ENCODE data around the gene PDE10A. TPM values are rescaled to one million over a fixed set of nuclear protein-coding genes. Genes with fewer than 3 reads are reported as not detected.

PDE10A gene
- polyA plus RNA-seq, 1 donor = 2.7 TPM

- no peaks in the 10 kb centered on the region for H3K9me3 ChIP-seq (ENCODE audit: control insufficient read depth, low read depth, low read length)
- no peak for DNase-seq
- H3K4me3 ChIP-seq (ENCODE audit: low read length) = no peak overlapping the region
- H3K27me3 ChIP-seq (ENCODE audit: control insufficient read depth, insufficient read depth, low read length) = peaks cover 16% of the 10 kb centered on the region
- no peak overlapping the region for H3K27ac ChIP-seq (ENCODE audit: low read length)
- H3K4me1 ChIP-seq (ENCODE audit: control insufficient read depth, insufficient read depth, low read length) = no peaks in the 10 kb centered on the region
- WGBS (ENCODE audit: insufficient coverage, low lambda C conversion rate) = 100% methylated on average over 2 of the region's 4 CpGs
- no peaks in the 10 kb centered on the region for H3K36me3 ChIP-seq (ENCODE audit: control insufficient read depth, insufficient read depth, low read length)
Observed at GRCh38 chr6:165678904-165679303, 15.9 kb upstream of the PDE10A start.

GRCh38 chr6:165678429-165678828, 15.4 kb upstream of the PDE10A start:
- Histone ChIP-seq H3K4me3 (ENCODE audit: low read length) (no peak overlapping the region), H3K27me3 (ENCODE audit: control insufficient read depth, insufficient read depth, low read length) (peaks cover 13% of the 10 kb centered on the region), H3K4me1 (ENCODE audit: control insufficient read depth, insufficient read depth, low read length) (no peaks in the 10 kb centered on the region), H3K27ac (ENCODE audit: low read length) (no peak overlapping the region), H3K36me3 (ENCODE audit: control insufficient read depth, insufficient read depth, low read length) (no peaks in the 10 kb centered on the region), H3K9me3 (ENCODE audit: control insufficient read depth, low read depth, low read length) (no peaks in the 10 kb centered on the region)
- no peak for DNase-seq
- 100% methylated on average over 1 of the region's 10 CpGs for WGBS (ENCODE audit: insufficient coverage, low lambda C conversion rate)

GRCh38 chr6:165677091-165677490, 14.1 kb upstream of the PDE10A start:
- no CpG with 5 or more reads among the region's 6 CpGs for WGBS (ENCODE audit: insufficient coverage, low lambda C conversion rate)
- no peak overlapping the region for H3K27ac ChIP-seq (ENCODE audit: low read length)
- H3K36me3 ChIP-seq (ENCODE audit: control insufficient read depth, insufficient read depth, low read length) = no peaks in the 10 kb centered on the region
- no peak for DNase-seq
- no peaks in the 10 kb centered on the region for H3K4me1 ChIP-seq (ENCODE audit: control insufficient read depth, insufficient read depth, low read length)
- no peak overlapping the region for H3K4me3 ChIP-seq (ENCODE audit: low read length)
- H3K27me3 ChIP-seq (ENCODE audit: control insufficient read depth, insufficient read depth, low read length) = peaks cover 13% of the 10 kb centered on the region
- no peaks in the 10 kb centered on the region for H3K9me3 ChIP-seq (ENCODE audit: control insufficient read depth, low read depth, low read length)

GRCh38 chr6:165676435-165677068, 13.5 kb upstream of the PDE10A start:
- H3K27ac ChIP-seq (ENCODE audit: low read length) = no peak overlapping the region
- no peaks in the 10 kb centered on the region for H3K9me3 ChIP-seq (ENCODE audit: control insufficient read depth, low read depth, low read length)
- no peak for DNase-seq
- no peaks in the 10 kb centered on the region for H3K36me3 ChIP-seq (ENCODE audit: control insufficient read depth, insufficient read depth, low read length)
- no peaks in the 10 kb centered on the region for H3K4me1 ChIP-seq (ENCODE audit: control insufficient read depth, insufficient read depth, low read length)
- H3K4me3 ChIP-seq (ENCODE audit: low read length) = no peak overlapping the region
- H3K27me3 ChIP-seq (ENCODE audit: control insufficient read depth, insufficient read depth, low read length) = peaks cover 13% of the 10 kb centered on the region
- WGBS (ENCODE audit: insufficient coverage, low lambda C conversion rate) = 90% methylated on average over 2 of the region's 18 CpGs

- no peak for DNase-seq
- Histone ChIP-seq H3K4me1 (ENCODE audit: control insufficient read depth, insufficient read depth, low read length) (no peaks in the 10 kb centered on the region), H3K9me3 (ENCODE audit: control insufficient read depth, low read depth, low read length) (no peaks in the 10 kb centered on the region), H3K36me3 (ENCODE audit: control insufficient read depth, insufficient read depth, low read length) (no peaks in the 10 kb centered on the region), H3K4me3 (ENCODE audit: low read length) (no peak overlapping the region), H3K27ac (ENCODE audit: low read length) (no peak overlapping the region), H3K27me3 (ENCODE audit: control insufficient read depth, insufficient read depth, low read length) (peaks cover 17% of the 10 kb centered on the region)
- WGBS (ENCODE audit: insufficient coverage, low lambda C conversion rate) = no CpG with 5 or more reads among the region's 1 CpG
Observed at GRCh38 chr6:165675120-165675519, 12.1 kb upstream of the PDE10A start.

- peaks cover 19% of the 10 kb centered on the region for H3K27me3 ChIP-seq (ENCODE audit: control insufficient read depth, insufficient read depth, low read length)
Observed at GRCh38 chr6:165674155-165675029, 11.4 kb upstream of the PDE10A start.

GRCh38 chr6:165671222-165671768, 8.3 kb upstream of the PDE10A start:
- no peak for DNase-seq
- no peaks in the 10 kb centered on the region for H3K9me3 ChIP-seq (ENCODE audit: control insufficient read depth, low read depth, low read length)
- WGBS (ENCODE audit: insufficient coverage, low lambda C conversion rate) = 100% methylated on average over 1 of the region's 6 CpGs
- no peak overlapping the region for H3K4me3 ChIP-seq (ENCODE audit: low read length)
- H3K27ac ChIP-seq (ENCODE audit: low read length) = no peak overlapping the region
- H3K36me3 ChIP-seq (ENCODE audit: control insufficient read depth, insufficient read depth, low read length) = no peaks in the 10 kb centered on the region
- no peaks in the 10 kb centered on the region for H3K4me1 ChIP-seq (ENCODE audit: control insufficient read depth, insufficient read depth, low read length)
- H3K27me3 ChIP-seq (ENCODE audit: control insufficient read depth, insufficient read depth, low read length) = peaks cover 38% of the 10 kb centered on the region

More at GRCh38 chr6:165674155-165675029, 11.4 kb upstream of the PDE10A start:
- Histone ChIP-seq H3K27ac (ENCODE audit: low read length) (no peak overlapping the region), H3K4me3 (ENCODE audit: low read length) (no peak overlapping the region), H3K36me3 (ENCODE audit: control insufficient read depth, insufficient read depth, low read length) (no peaks in the 10 kb centered on the region), H3K4me1 (ENCODE audit: control insufficient read depth, insufficient read depth, low read length) (no peaks in the 10 kb centered on the region), H3K9me3 (ENCODE audit: control insufficient read depth, low read depth, low read length) (no peaks in the 10 kb centered on the region)
- WGBS (ENCODE audit: insufficient coverage, low lambda C conversion rate) = 81% methylated on average over 3 of the region's 20 CpGs
- DNase-seq = no peak

GRCh38 chr6:165668951-165669350, 5.9 kb upstream of the PDE10A start:
- Histone ChIP-seq H3K27ac (ENCODE audit: low read length) (no peak overlapping the region), H3K36me3 (ENCODE audit: control insufficient read depth, insufficient read depth, low read length) (no peaks in the 10 kb centered on the region), H3K4me1 (ENCODE audit: control insufficient read depth, insufficient read depth, low read length) (no peaks in the 10 kb centered on the region), H3K9me3 (ENCODE audit: control insufficient read depth, low read depth, low read length) (no peaks in the 10 kb centered on the region), H3K4me3 (ENCODE audit: low read length) (no peak overlapping the region), H3K27me3 (ENCODE audit: control insufficient read depth, insufficient read depth, low read length) (peaks cover 49% of the 10 kb centered on the region)
- no peak for DNase-seq
- WGBS (ENCODE audit: insufficient coverage, low lambda C conversion rate) = 10% methylated on average over 2 of the region's 8 CpGs

GRCh38 chr6:165665384-165665672, 2.3 kb upstream of the PDE10A start:
- Histone ChIP-seq H3K27me3 (ENCODE audit: control insufficient read depth, insufficient read depth, low read length) (peaks cover 74% of the 10 kb centered on the region), H3K9me3 (ENCODE audit: control insufficient read depth, low read depth, low read length) (no peaks in the 10 kb centered on the region), H3K4me1 (ENCODE audit: control insufficient read depth, insufficient read depth, low read length) (no peaks in the 10 kb centered on the region), H3K36me3 (ENCODE audit: control insufficient read depth, insufficient read depth, low read length) (no peaks in the 10 kb centered on the region), H3K27ac (ENCODE audit: low read length) (no peak overlapping the region), H3K4me3 (ENCODE audit: low read length) (no peak overlapping the region)
- no peak for DNase-seq
- WGBS (ENCODE audit: insufficient coverage, low lambda C conversion rate) = 0% methylated on average over 1 of the region's 4 CpGs

- Histone ChIP-seq H3K4me3 (ENCODE audit: low read length) (no peak overlapping the region), H3K36me3 (ENCODE audit: control insufficient read depth, insufficient read depth, low read length) (no peaks in the 10 kb centered on the region), H3K27ac (ENCODE audit: low read length) (no peak overlapping the region), H3K9me3 (ENCODE audit: control insufficient read depth, low read depth, low read length) (no peaks in the 10 kb centered on the region), H3K4me1 (ENCODE audit: control insufficient read depth, insufficient read depth, low read length) (no peaks in the 10 kb centered on the region), H3K27me3 (ENCODE audit: control insufficient read depth, insufficient read depth, low read length) (peaks cover 75% of the 10 kb centered on the region)
- DNase-seq = no peak
- 0% methylated on average over 1 of the region's 25 CpGs for WGBS (ENCODE audit: insufficient coverage, low lambda C conversion rate)
Observed at GRCh38 chr6:165664559-165665383, 1.7 kb upstream of the PDE10A start.
